GM18505 (cell line): Measurements from ENCODE around the gene OPA3.
A peak's percentile ranks its signal among the peaks of the same experiment; 100 is the strongest.
"Not testable (repeated sequence)": the region's sequence is repeated elsewhere in the genome, so short reads cannot be mapped to it uniquely, and the experiment has no call there.

Source experiments
- ATAC-seq: cut with Tn5 transposase; IDR thresholded peaks from one replicate; pipeline ENCODE4 v1.9.1; 2021; ENCODE audit not compliant: unreplicated experiment
- POLR2A ChIP-seq: IDR thresholded peaks from 4 replicates; pipeline ENCODE4 v1.6.1; 2011; ENCODE audit warnings: borderline replicate concordance; ENCODE audit not compliant: insufficient read depth, insufficient read length; ENCODE audit errors: extremely low read depth

The OPA3 gene

GRCh38 chr19:45584332-45585157 is at the start of gene OPA3:
TSS of gene OPA3 (minus strand) at chr19:45584802. CDS start at chr19:45584764, 38 bp downstream.
- TF ChIP-seq POLR2A = peak; percentile 88
- ATAC-seq = peak; percentile 82

GRCh38 chr19:45632468-45633196 is 48.0 kb upstream of the OPA3 start:
- TF ChIP-seq POLR2A = no peak
- ATAC-seq = no peak

GRCh38 chr19:45630463-45630862 is 45.9 kb upstream of the OPA3 start:
- TF ChIP-seq POLR2A = no peak
- no peak for ATAC-seq

GRCh38 chr19:45629704-45630103 is 45.1 kb upstream of the OPA3 start:
- TF ChIP-seq POLR2A = no peak
- ATAC-seq = no peak

- ATAC-seq = not testable (repeated sequence)
Measured at GRCh38 chr19:45628219-45628618, 43.6 kb upstream of the OPA3 start.

- no peak for TF ChIP-seq POLR2A
- ATAC-seq = no peak
Measured at GRCh38 chr19:45623984-45624383, 39.4 kb upstream of the OPA3 start.

GRCh38 chr19:45621976-45622503 is 37.4 kb upstream of the OPA3 start:
- TF ChIP-seq POLR2A = no peak
- ATAC-seq = no peak

- no peak for ATAC-seq
- no peak for TF ChIP-seq POLR2A
Measured at GRCh38 chr19:45621389-45621788, 36.8 kb upstream of the OPA3 start.

GRCh38 chr19:45616704-45617017 is 32.1 kb upstream of the OPA3 start:
- ATAC-seq = no peak
- no peak for TF ChIP-seq POLR2A

- no peak for TF ChIP-seq POLR2A
- peak; percentile 39 for ATAC-seq
Measured at GRCh38 chr19:45615795-45616703, 31.4 kb upstream of the OPA3 start.

- not testable (repeated sequence) for ATAC-seq
Measured at GRCh38 chr19:45615056-45615455, 30.5 kb upstream of the OPA3 start.

- ATAC-seq = no peak
- no peak for TF ChIP-seq POLR2A
Measured at GRCh38 chr19:45613926-45614725, 29.5 kb upstream of the OPA3 start.
